HepG2 (cell line): Measurements from ENCODE around the gene ANKRD39. TPM values are rescaled to one million over a fixed set of nuclear protein-coding genes. Genes with fewer than 3 reads are reported as not detected.

ENCODE experiments used
- ARNT2 ChIP-seq: sonication (generic); formaldehyde crosslinking; IDR thresholded peaks from 2 replicates; pipeline ENCODE4 v1.8.0; 2022; ENCODE audit warnings: mild to moderate bottlenecking, low read depth, missing genetic modification reagents, moderate library complexity
- FOXA3 ChIP-seq: IDR thresholded peaks from 2 replicates; pipeline ENCODE4 v1.6.1; 2016; ENCODE audit warnings: missing genetic modification reagents, missing compliant biosample characterization
- ISL2 ChIP-seq: sonication (generic); formaldehyde crosslinking; IDR thresholded peaks from 2 replicates; pipeline ENCODE4 v1.5.0; 2020; ENCODE audit warnings: missing genetic modification reagents
- KDM2A ChIP-seq: sonication (generic); formaldehyde crosslinking; IDR thresholded peaks from 2 replicates; pipeline ENCODE4 v1.4.0; 2020; ENCODE audit warnings: low read depth, missing genetic modification reagents, borderline replicate concordance
- NPAS2 ChIP-seq: sonication (generic); formaldehyde crosslinking; IDR thresholded peaks from 2 replicates; pipeline ENCODE4 v1.8.0; 2022; ENCODE audit warnings: mild to moderate bottlenecking, missing genetic modification reagents, borderline replicate concordance
- NR2F6 ChIP-seq, 2 experiments: IDR thresholded peaks; 2 replicates each; pipeline ENCODE4 v1.6.1; 2016; ENCODE audit warnings: antibody characterized with exemption in 1 of 2, mild to moderate bottlenecking in 1 of 2
- SALL2 ChIP-seq: sonication (generic); formaldehyde crosslinking; IDR thresholded peaks from 2 replicates; pipeline ENCODE4 v1.8.1; 2023; ENCODE audit warnings: mild to moderate bottlenecking, missing genetic modification reagents, inconsistent platforms
- SOX5 ChIP-seq: IDR thresholded peaks from 2 replicates; pipeline ENCODE4 v1.6.1; 2016; ENCODE audit warnings: borderline replicate concordance
- STAG1 ChIP-seq: sonication (generic); formaldehyde crosslinking; IDR thresholded peaks from 2 replicates; pipeline ENCODE4 v1.4.0; 2020; ENCODE audit warnings: missing genetic modification reagents
- TAF1 ChIP-seq: sonication (generic); formaldehyde crosslinking; IDR thresholded peaks from 2 replicates; pipeline ENCODE4 v1.4.0; 2020; ENCODE audit warnings: missing genetic modification reagents
- TP53 ChIP-seq: sonication (generic); formaldehyde crosslinking; conservative IDR thresholded peaks from 2 replicates; pipeline ENCODE4 v1.4.0; 2020; ENCODE audit warnings: missing genetic modification reagents
- ZKSCAN5 ChIP-seq: sonication (generic); formaldehyde crosslinking; IDR thresholded peaks from 2 replicates; pipeline ENCODE4 v1.5.1; 2020; ENCODE audit warnings: mild to moderate bottlenecking, missing genetic modification reagents
- ZNF614 ChIP-seq: IDR thresholded peaks from 2 replicates; pipeline ENCODE4 v1.6.1; 2018; ENCODE audit warnings: missing biosample characterization, missing genetic modification reagents, inconsistent platforms, borderline replicate concordance
- ZNF615 ChIP-seq: sonication (generic); formaldehyde crosslinking; IDR thresholded peaks from 2 replicates; pipeline ENCODE4 v1.5.0; 2020; ENCODE audit warnings: mild to moderate bottlenecking, missing genetic modification reagents, borderline replicate concordance
- ZNF747 ChIP-seq: sonication (generic); formaldehyde crosslinking; IDR thresholded peaks from 2 replicates; pipeline ENCODE4 v1.8.1; 2023; ENCODE audit warnings: missing genetic modification reagents, mild to moderate bottlenecking, borderline replicate concordance
- ZNF766 ChIP-seq: sonication (generic); formaldehyde crosslinking; IDR thresholded peaks from 2 replicates; pipeline ENCODE4 v1.5.0; 2020; ENCODE audit warnings: missing genetic modification reagents, borderline replicate concordance
- ZNF878 ChIP-seq: sonication (generic); formaldehyde crosslinking; IDR thresholded peaks from 2 replicates; pipeline ENCODE4 v1.8.1; 2023; ENCODE audit warnings: mild to moderate bottlenecking, missing genetic modification reagents, moderate library complexity
- polyA plus RNA-seq, 8 experiments: library from polyadenylated mRNA; depleted of rRNA in 3 of 8; stranded (reverse) in 7 of 8; unstranded in 1 of 8; fragments of >200 nt; fragmentation: Illumina TruSeq in 4 of 8; extraction: Trizol in 4 of 8; gene quantifications; 2 replicates each; pipeline versions ENCODE4 v1.2.1 to v1.2.3, GENCODE V29; 2011 to 2016; ENCODE audit warnings: low read depth in 4 of 8, missing spikeins in 1 of 8, mixed read lengths in 1 of 8; ENCODE audit not compliant: insufficient read depth in 1 of 8
- total RNA-seq, 5 experiments: library from RNA; depleted of rRNA; stranded (reverse); fragments of >200 nt; fragmentation: Illumina TruSeq; extraction: Trizol; gene quantifications; 2 replicates each; pipeline ENCODE4 v1.2.3, GENCODE V29; 2016; ENCODE audit warnings: low read depth in 1 of 5
- TF ChIP-seq, protein P1 (sequence below): IDR thresholded peaks from 2 replicates; pipeline ENCODE4 v1.4.0; 2020; ENCODE audit warnings: mild to moderate bottlenecking, missing genetic modification reagents
- TF ChIP-seq, protein P2 (sequence below): sonication (generic); formaldehyde crosslinking; IDR thresholded peaks from 2 replicates; pipeline ENCODE4 v1.5.0; 2020; ENCODE audit warnings: missing genetic modification reagents
- TF ChIP-seq, protein P3 (sequence below): IDR thresholded peaks from 2 replicates; pipeline ENCODE4 v1.6.1; 2012; ENCODE audit warnings: inconsistent platforms
- TF ChIP-seq, protein P4 (sequence below): IDR thresholded peaks from 2 replicates; pipeline ENCODE4 v1.6.1; 2016; ENCODE audit warnings: missing compliant biosample characterization, missing genetic modification reagents, borderline replicate concordance
- TF ChIP-seq, protein P5 (sequence below): sonication (generic); formaldehyde crosslinking; IDR thresholded peaks from 2 replicates; pipeline ENCODE4 v1.8.1; 2023; ENCODE audit warnings: mild to moderate bottlenecking, missing genetic modification reagents

Gene ANKRD39
- total and polyA plus RNA-seq, 2 of the 13 experiments (the other 11 are each of a cell fraction or from before 2014, with no cell fraction given) = 23.2 to 24.8 TPM

DNA sequence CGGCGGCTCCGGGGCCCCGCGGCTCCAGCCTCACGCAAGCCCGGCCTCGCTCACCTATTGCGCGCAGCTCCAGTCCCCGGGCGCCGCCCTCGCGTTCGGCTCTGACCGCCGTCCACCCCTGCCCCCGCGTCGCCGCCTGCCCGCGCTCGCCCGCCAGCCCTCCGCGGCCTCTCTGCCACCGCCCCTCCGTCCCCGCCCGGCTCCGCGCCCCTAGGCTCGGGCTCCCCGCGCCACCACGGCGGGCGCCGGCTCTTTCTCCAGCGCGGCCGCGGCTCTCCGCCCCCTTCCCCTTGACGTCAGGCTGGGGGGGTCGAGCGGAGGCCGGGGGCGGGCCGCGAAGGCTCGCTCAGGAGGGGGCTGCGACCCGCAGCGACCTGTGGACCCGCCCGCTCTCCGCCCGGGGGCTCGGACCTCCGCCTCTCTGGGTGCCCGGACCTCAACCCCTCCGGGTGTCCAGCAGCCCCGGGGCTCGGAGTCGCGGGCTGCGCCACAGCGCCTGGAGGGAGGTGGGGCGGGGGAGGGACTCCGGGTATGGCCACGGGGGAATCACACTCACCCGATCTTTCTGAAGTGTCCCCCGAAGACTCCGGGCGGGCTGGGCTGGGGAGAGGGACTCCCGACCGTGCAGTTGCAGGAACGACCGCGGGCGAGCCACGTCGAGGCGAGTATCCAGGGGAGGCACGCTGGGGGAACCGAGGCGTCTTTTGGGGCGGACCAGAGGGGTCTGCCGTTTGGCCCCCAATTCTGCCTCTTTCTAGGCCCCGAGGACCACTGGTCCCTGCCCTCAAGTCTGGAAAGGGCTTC, 12.2 kb upstream of the ANKRD39 start, which contains the start of gene SEMA4C (continued):
- no peak for TF ChIP-seq FOXA3
- TF ChIP-seq TP53 (CRISPR knock-in tag) = no peak
- no peak for TF ChIP-seq SOX5 (CRISPR knock-in tag)
- 0 out of 2 replicates have a peak, but pooled peaks have one; percentile 5 for TF ChIP-seq ZNF614 (CRISPR knock-in tag)
- TF ChIP-seq TAF1 (CRISPR knock-in tag) = peak; percentile 2; the same call in 1 of the 2 replicates
- TF ChIP-seq ZNF615 = no peak
- no peak for TF ChIP-seq ZNF747 (CRISPR knock-in tag)
- TF ChIP-seq, protein P1, sequence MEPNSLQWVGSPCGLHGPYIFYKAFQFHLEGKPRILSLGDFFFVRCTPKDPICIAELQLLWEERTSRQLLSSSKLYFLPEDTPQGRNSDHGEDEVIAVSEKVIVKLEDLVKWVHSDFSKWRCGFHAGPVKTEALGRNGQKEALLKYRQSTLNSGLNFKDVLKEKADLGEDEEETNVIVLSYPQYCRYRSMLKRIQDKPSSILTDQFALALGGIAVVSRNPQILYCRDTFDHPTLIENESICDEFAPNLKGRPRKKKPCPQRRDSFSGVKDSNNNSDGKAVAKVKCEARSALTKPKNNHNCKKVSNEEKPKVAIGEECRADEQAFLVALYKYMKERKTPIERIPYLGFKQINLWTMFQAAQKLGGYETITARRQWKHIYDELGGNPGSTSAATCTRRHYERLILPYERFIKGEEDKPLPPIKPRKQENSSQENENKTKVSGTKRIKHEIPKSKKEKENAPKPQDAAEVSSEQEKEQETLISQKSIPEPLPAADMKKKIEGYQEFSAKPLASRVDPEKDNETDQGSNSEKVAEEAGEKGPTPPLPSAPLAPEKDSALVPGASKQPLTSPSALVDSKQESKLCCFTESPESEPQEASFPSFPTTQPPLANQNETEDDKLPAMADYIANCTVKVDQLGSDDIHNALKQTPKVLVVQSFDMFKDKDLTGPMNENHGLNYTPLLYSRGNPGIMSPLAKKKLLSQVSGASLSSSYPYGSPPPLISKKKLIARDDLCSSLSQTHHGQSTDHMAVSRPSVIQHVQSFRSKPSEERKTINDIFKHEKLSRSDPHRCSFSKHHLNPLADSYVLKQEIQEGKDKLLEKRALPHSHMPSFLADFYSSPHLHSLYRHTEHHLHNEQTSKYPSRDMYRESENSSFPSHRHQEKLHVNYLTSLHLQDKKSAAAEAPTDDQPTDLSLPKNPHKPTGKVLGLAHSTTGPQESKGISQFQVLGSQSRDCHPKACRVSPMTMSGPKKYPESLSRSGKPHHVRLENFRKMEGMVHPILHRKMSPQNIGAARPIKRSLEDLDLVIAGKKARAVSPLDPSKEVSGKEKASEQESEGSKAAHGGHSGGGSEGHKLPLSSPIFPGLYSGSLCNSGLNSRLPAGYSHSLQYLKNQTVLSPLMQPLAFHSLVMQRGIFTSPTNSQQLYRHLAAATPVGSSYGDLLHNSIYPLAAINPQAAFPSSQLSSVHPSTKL (CRISPR knock-in tag) = peak; percentile 26; the same call in 1 of the 2 replicates
- TF ChIP-seq NPAS2 (CRISPR knock-in tag) = no peak
- TF ChIP-seq, protein P2, sequence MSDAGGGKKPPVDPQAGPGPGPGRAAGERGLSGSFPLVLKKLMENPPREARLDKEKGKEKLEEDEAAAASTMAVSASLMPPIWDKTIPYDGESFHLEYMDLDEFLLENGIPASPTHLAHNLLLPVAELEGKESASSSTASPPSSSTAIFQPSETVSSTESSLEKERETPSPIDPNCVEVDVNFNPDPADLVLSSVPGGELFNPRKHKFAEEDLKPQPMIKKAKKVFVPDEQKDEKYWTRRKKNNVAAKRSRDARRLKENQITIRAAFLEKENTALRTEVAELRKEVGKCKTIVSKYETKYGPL (CRISPR knock-in tag) = no peak
- TF ChIP-seq, protein P3, sequence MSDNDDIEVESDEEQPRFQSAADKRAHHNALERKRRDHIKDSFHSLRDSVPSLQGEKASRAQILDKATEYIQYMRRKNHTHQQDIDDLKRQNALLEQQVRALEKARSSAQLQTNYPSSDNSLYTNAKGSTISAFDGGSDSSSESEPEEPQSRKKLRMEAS = no peak; the same call in none of the 2 replicates
- no peak for TF ChIP-seq ZKSCAN5 (CRISPR knock-in tag)
- TF ChIP-seq KDM2A (CRISPR knock-in tag) = peak; percentile 51; the same call in 1 of the 2 replicates
- TF ChIP-seq, protein P4, sequence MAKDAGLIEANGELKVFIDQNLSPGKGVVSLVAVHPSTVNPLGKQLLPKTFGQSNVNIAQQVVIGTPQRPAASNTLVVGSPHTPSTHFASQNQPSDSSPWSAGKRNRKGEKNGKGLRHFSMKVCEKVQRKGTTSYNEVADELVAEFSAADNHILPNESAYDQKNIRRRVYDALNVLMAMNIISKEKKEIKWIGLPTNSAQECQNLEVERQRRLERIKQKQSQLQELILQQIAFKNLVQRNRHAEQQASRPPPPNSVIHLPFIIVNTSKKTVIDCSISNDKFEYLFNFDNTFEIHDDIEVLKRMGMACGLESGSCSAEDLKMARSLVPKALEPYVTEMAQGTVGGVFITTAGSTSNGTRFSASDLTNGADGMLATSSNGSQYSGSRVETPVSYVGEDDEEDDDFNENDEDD (CRISPR knock-in tag) = peak; percentile 31; the same call in 1 of the 2 replicates
- no peak for TF ChIP-seq NR2F6 (IDR thresholded peaks at IDR 0.05)
- peak; percentile 30; the same call in 1 of the 2 replicates for TF ChIP-seq NR2F6 (CRISPR knock-in tag; IDR thresholded peaks at IDR 0.05)
- no peak for TF ChIP-seq STAG1 (CRISPR knock-in tag)
- no peak; the same call in 1 of the 2 replicates for TF ChIP-seq SALL2 (CRISPR knock-in tag)
- TF ChIP-seq ZNF878 = no peak
- peak; percentile 42; the same call in 1 of the 2 replicates for TF ChIP-seq ZNF766
- TF ChIP-seq ARNT2 (CRISPR knock-in tag) = no peak
- TF ChIP-seq, protein P5, sequence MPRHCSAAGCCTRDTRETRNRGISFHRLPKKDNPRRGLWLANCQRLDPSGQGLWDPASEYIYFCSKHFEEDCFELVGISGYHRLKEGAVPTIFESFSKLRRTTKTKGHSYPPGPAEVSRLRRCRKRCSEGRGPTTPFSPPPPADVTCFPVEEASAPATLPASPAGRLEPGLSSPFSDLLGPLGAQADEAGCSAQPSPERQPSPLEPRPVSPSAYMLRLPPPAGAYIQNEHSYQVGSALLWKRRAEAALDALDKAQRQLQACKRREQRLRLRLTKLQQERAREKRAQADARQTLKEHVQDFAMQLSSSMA = no peak
- TF ChIP-seq ISL2 (CRISPR knock-in tag) = 0 out of 2 replicates have a peak, but pooled peaks have one; percentile 13
